Measurements from ENCODE around the gene VANGL2.

Gene VANGL2

DNA sequence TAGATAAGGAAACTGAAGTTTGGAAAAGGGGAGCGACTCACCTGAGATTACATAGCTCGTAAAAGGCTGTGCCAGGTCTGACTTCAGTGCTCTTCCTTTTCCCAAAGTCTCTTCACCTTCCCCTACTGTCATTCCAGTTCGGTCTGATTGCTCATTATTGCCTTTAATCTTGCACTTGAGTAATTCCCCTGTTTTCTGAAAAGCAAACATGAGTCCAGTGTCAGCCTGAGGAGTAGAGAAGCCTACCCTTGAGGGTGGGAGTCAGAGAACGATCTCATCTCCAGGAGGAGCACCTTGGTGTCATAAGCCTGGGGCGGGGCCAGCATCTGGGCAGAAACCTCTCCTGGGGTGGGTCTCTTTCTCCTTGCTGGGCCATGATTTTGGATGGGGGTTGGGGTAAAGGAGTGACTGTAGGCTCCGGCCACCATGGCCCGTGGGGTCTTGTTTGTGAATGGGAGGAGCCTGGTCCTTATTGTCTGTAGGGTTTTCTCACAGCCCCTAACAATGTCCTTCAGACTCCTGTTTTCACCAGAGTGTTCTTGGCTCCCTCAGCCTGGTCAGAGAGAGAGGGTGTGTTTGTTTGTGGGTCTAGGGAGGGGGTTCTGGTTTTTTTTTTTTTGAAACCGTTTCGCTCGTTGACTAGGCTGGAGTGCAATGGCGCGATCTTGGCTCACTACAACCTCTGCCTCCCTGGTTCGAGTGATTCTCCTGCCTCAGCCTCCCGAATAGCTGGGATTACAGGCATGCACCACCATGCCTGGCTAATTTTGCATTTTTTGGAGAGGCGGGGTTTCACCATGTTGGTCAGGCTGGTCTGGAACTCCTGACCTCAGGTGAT, 6.0 kb downstream of the VANGL2 start:
- no peak for DNase-seq

DNA sequence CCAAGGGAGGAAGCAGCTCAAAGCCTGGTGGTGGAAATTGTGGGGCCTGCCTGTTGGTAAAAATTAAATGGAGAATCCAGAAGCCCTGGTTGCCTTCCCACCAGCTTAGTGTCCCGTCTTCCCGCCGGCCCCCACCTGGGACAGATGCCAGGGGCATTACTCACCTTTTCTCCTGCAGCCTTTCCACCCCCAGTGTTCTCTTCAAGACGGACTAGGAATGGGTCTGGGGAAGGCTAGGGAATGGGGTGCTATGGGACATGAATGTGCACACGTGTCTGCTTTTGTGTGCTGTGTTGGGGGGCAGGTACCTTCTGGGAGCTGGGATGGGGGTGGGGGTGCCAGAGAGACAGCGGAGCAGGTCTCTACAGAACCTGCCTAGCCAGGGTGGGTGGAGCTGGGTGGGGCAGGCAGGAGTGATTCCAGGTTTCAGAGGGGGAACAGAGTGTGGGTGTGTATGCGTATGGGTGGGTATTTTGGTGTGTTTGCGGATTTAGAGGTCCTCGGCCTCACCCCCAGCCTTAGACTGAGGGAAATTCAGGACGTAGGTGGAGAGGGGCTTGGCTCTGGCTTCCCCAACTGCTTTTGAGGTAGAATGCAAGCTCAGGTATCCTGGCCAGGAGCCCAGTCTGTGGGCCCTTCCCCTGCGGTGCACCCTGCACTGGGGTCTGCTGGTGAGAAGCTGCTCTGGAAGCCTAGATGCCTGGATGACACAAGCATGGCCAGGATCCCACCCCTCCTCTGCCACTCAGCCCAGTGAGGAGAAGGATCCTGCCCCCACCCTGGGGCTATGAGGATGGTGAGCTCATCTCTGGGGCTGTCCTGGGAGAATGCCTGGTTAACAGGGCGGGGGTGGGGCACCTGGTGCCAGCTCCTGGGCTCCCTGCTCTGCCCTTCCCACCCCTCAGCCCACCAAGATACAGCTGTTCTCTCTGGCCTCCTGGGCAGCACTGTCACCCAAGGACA, 7.8 kb downstream of the VANGL2 start:
- DNase-seq, result no peak

DNA sequence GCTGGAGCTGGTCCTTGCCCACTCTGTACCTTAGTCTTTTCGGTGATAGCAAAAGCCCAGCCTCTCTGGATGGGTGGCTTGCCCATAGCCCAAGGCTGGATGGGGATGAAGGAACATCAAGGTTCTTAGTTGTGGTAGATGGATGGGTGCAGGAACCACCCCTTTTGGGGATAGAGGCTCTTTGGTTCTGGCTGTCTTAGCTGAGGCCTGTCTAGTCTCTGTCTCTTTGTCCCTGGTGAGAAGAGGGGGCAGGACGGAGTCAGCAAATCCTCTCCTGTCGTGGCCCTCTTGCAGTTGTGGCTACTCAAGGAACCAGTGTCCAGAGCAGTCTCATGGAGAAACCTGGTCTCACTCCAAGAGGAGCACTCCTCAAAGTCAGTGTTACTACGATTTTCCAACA, 8.5 kb downstream of the VANGL2 start:
- no peak for DNase-seq

- DNase-seq, result no peak
Measured at GRCh38 chr1:160409486-160409885, 9.1 kb downstream of the VANGL2 start.

DNA sequence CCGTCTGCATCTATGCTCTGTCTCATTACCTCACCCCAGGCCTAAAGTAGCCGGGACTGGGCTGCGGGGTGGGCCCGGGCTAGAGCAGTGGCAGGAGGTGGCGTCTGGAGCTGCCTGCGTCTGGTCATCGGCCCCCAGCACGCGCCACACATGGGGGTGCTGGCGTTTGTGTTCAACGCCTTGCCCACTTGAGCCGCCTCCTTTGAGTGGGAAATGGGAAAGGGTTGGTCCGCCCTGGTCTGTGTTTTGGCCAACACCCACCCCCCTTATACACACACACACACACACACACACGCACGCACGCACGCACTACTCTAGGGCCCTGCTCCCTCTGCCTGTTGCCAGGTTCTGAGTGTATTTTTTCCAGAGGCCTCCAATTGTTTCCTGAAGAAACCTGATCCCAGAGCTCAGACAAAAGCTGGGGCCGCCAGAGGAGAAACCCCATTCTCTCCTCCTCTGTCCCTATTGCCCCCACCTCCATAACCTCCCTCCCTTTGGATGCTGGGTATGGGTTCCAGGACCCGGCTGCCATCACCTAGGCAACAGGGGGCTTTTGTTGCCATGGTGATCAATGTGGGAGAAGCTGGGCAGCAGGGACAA, 10.1 kb downstream of the VANGL2 start:
- DNase-seq, result no peak

DNA sequence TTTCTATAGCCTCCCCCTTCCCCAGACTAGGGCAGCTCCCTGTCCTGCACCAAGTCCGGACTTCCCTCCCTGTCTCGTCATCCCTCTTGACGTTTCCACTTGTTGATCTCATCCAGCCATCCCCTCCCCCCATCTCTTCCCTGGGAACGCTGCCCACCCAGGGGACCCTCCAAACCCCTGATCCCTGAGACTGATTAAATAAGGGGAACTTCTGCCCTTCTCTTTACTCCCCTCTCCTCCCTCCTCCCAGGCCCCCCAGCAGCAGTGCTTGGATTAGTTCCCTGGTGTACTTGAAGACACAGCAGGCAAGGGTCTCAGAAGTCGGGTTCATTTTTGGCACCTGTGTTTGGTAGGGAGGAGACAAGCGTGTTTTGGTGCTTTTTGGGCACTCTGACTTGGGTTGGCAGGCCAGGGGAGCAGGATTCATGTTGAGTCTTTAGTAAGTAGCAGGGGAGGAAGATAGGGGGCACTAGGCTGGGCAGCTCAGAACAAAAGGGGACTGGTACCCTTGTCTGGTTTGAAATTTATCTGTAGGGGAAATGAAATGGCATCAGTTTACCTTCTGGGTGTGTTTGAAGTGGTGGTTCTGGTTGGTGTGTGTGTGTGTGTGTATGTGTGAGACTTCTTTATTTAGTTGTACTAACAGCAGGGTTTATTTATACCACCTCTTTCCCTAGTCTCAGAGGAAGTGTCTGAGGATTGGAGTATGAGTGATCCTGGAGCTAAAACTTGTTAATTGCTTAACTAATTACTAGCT, 11.1 kb downstream of the VANGL2 start:
- no peak for DNase-seq

GRCh38 chr1:160412028-160412362, 11.6 kb downstream of the VANGL2 start:
- DNase-seq, result no peak

GRCh38 chr1:160413716-160414115, 13.4 kb downstream of the VANGL2 start:
- DNase-seq, result no peak

GRCh38 chr1:160414881-160415280, 14.5 kb downstream of the VANGL2 start:
- no peak for DNase-seq

- DNase-seq, result no peak
Measured at GRCh38 chr1:160415696-160416290, 15.4 kb downstream of the VANGL2 start.

DNA sequence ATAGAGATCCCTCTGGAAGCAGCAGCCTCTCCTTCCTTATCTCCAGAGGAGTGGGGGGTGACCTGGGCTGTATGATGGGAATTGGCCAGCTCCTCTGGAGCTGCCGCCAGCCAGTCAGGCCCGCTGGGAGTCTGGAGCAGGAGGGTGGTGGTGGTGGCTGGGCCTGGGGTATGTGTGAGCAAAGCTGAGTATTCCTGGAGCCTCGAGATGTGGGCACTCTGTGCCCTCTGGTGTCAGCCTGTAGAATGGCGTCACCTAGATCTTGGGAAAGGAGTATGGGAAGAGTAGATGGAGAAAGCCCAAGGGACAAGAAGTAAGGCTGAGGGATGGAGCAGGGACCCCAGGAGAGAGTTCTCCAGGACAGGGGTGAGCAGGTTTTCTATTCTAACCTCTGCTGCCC, 16.0 kb downstream of the VANGL2 start:
- DNase-seq, result no peak

- no peak for DNase-seq
Measured at GRCh38 chr1:160418483-160418882, 18.1 kb downstream of the VANGL2 start.

GRCh38 chr1:160419150-160419837, 18.9 kb downstream of the VANGL2 start:
- DNase-seq, result no peak

- no peak for DNase-seq
Measured at GRCh38 chr1:160419838-160420169, 19.4 kb downstream of the VANGL2 start.

- DNase-seq, result no peak
Measured at GRCh38 chr1:160420881-160421842, 20.8 kb downstream of the VANGL2 start.

DNA sequence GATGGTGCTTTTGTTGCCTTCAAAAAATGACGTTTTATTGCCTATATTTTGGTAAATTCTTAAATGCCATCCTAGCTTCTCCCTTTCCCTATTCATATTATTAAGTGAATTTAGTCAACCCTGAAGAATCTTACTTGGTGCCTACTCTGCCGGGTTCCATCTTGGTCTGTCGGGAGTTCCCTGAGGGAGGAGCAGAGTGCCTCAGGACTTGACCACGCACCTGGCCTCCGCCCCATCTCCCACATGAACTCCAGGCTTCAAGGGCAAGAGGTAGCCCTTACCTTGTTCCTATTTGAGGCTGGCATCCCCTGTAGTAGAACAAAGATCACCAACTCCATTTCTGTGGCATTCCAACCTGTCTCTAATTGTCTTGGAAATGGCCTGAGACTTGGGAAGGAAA, 21.5 kb downstream of the VANGL2 start:
- no peak for DNase-seq

DNA sequence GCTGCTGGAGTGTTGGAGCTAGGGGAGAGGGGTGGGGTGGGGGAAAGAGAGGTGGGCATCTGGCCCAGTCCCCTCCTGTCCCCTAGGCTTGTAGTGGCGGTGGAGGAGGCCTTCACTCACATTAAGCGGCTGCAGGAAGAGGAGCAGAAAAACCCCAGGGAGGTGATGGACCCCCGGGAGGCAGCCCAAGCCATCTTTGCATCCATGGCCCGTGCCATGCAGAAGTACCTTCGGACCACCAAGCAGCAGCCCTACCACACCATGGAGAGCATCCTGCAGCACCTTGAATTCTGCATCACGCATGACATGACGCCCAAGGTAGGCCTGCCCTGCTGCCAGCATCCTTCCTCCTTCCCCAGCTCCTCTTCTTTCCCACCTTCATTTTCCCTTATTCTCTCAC, 23.6 kb downstream of the VANGL2 start:
- DNase-seq, result no peak

DNA sequence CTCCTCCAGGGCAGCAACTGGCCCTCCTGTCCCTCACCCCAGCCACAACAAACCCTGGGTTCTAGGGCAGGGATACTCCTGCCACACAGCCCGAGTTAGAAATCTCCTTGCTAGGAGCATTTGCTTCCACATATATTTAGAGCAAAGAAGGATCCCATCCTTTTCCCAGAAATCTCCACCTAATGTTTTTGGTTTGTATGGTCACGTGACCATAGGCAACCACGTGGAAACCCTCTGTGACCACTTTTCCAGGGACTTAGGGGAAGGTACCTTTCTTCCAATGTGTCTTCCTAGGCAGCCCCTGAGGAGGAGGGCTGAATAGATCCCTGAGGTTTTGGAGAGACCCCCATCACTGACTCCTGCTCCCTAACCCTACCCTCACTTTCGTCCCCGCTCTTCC, 25.5 kb downstream of the VANGL2 start:
- DNase-seq, result no peak

DNA sequence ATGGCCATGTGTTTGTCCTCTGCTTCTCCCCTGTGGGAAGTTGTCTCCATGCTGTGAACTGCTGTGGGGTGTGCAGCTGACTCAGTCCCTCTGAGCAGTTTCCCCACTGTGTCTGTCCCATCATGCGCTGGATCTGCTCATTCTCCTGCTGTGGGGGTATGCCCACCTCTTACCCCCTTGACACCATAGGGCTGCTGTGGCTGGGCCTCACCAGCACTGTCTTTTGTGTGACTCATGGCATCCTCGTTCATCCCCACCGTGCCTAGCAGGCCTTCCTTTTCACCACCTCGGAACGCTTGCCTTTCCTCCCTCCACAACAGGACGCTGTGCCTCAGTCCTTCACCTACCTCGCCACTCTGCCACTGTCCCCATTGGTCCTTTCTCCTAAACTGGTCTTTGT, 27.3 kb downstream of the VANGL2 start:
- DNase-seq, result no peak

GRCh38 chr1:160428053-160428452, 27.7 kb downstream of the VANGL2 start:
- DNase-seq, result no peak

GRCh38 chr1:160428655-160429054, 28.3 kb downstream of the VANGL2 start:
- peak; percentile 23 to 46 for DNase-seq
